GM12875 (cell line): ENCODE data around the gene KIF1B.

Experiments
- H3K4me3 ChIP-seq: one replicate; pipeline ENCODE4 v1.5.1; 2011; ENCODE audit warnings: low read depth, low read length, control low read depth
- TF ChIP-seq, protein P1 (sequence below): IDR thresholded peaks from 2 replicates; pipeline ENCODE4 v1.5.1; 2011; ENCODE audit warnings: low read depth, mild to moderate bottlenecking, control low read depth, inconsistent platforms, low read length, moderate library complexity, borderline replicate concordance; ENCODE audit not compliant: insufficient read depth

The KIF1B gene

DNA sequence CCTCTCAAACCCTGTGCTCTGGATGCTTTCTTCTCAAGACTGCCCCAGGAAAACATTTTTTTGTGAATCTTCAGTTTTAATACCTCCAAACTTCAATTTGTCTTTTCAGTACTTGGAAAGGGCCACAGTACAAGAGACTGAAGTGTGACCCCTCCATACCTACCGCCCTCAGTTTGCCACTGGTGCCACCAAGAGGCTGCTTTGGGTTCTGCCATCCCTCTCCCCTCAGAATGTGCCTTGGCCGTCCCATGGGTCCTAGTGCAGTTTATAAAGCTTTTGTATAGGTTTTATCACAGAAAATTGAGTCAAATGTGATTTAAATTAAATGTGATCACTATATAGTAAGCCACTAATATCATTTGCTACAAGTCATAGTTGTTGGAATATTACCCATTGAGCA, 127.7 kb downstream of the KIF1B start:
- TF ChIP-seq, protein P1, sequence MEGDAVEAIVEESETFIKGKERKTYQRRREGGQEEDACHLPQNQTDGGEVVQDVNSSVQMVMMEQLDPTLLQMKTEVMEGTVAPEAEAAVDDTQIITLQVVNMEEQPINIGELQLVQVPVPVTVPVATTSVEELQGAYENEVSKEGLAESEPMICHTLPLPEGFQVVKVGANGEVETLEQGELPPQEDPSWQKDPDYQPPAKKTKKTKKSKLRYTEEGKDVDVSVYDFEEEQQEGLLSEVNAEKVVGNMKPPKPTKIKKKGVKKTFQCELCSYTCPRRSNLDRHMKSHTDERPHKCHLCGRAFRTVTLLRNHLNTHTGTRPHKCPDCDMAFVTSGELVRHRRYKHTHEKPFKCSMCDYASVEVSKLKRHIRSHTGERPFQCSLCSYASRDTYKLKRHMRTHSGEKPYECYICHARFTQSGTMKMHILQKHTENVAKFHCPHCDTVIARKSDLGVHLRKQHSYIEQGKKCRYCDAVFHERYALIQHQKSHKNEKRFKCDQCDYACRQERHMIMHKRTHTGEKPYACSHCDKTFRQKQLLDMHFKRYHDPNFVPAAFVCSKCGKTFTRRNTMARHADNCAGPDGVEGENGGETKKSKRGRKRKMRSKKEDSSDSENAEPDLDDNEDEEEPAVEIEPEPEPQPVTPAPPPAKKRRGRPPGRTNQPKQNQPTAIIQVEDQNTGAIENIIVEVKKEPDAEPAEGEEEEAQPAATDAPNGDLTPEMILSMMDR = peak; percentile 76
- no peak overlapping the region for H3K4me3 ChIP-seq

DNA sequence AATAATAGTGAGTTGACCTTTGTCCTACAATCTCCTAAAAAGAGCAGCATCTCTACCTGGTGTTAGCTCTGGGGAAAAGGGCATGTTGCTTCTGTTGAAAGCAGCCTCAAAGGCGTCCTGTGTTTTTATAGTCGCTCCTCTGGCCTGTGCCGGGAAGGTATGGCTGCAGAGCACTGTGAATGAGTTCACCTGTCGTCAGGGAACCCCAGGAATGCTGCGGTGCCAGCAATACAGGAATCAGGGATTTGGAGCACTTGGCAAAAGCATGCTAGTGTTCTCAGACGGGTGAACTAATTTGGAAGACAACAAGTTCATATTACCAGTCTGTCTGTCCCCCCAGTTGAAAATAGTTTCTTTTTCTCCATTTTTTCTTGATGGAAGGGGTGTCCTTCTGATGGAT, 128.2 kb downstream of the KIF1B start:
- no peak overlapping the region for H3K4me3 ChIP-seq
- TF ChIP-seq, protein P1 = no peak

DNA sequence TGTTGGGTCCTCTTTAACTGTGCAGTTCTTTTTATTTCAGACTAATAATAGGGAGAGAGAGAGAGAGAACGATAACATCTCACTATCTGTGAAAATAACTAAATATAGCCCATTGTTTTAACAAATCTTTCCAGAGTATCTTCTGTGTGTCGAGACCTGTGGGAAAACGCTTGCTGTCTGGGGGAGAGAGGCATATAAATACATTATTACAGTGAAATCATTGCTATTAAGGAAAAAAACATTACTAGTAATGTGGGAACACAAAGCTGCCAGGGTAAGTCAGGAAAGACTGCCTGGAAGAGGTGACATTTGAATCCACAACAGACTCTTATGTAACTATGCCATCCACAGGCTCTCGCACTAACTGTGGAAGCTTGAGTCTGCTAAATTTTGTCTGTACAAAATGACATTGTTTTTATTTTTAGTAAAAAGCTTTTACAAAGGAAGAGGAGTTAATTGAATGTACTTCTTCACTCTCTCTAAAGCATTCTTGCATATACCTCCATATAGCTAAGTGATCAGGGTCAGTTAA, 128.7 kb downstream of the KIF1B start:
- H3K4me3 ChIP-seq = no peak overlapping the region
- TF ChIP-seq, protein P1 = no peak

DNA sequence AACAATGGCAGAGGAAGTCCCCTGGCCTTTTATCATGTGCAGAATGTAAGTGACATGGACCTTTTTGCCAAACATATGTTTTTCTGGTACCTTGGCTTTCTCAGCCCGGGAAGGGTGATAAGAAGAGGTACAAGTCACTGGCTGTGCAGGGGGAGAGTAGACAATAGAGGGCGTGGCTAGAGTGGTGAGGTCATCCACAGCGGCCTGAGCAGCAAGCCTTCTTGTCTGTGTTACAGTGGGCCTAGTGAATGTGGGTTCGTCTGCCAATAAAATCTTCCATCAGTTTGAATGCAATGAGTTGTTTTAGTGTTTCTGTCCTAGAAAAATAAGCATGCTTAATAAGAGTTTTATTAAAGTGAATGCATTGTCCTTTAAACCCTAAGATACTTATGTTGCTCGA, 129.4 kb downstream of the KIF1B start:
- TF ChIP-seq, protein P1 = no peak
- H3K4me3 ChIP-seq = no peak overlapping the region

DNA sequence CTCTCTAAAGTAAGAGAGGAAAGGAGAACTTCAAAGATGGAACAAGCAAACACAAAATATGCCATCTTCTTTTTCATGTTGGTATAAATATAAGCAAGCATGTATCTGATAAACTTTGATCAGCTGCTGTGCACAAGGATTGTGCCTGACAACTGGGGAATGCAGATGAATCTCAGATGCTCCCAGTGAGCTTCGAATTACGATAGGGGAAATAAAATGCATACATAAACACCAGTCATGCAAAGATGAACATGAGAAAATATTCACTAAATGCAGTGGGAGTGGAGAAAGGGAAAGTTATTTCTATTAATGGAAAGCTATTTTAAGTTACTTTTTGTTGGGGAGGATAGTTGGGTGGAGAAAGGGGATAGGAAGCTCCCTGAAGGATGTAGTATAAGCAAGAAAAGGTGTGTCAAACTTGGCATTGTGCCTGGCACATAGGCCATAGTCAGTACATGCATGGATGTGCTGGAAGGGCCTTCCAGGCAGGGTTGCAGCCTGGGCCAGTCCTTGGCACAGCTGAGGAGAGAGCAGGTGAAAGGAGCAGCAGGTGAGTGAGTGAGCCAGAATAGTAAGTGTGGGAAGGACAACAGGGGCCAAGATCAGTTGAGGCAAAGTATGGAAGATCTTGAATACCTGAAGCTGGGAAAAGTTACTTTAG, 130.7 kb downstream of the KIF1B start:
- no peak overlapping the region for H3K4me3 ChIP-seq

DNA sequence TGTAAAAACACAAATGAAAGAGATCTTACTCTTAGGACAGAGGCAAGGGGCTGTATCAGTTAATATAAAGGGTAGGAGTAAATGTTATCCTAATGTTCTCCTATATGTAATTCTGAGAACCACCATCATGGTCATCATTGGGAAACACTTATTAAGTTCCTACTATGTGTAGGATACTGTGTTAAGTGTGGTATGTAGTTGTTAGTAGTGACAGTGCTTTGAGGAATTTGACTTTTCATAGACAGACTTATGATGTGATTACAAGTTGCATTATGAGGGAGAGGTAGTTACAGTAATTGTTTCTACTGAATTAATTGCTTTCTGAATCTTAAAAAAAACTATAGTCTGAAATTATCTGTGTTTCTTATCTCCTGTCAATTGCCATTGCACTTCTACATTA, 136.7 kb downstream of the KIF1B start:
- TF ChIP-seq, protein P1 = no peak
- no peak overlapping the region for H3K4me3 ChIP-seq

More for the DNA sequence above, 130.7 kb downstream of the KIF1B start:
- TF ChIP-seq, protein P1 = no peak

DNA sequence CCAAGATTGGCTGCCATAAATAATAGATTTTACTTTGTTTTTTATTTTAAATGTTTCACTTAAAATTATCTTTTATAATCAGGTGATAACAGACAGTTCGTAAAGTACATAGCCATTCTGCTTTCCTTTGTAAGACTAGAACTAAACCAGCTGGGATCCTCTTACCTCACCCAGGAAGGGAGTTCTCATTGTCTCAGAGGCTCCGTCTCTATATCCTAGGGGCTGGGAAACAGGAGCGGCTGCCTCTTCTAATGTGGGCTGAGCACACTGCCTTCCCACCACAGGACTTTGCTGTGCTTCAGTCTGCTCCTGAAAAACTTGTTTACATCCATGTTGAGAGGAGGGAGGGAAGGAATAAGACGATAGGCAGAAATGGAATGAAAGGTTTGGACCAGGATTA, 142.9 kb downstream of the KIF1B start:
- TF ChIP-seq, protein P1 = no peak
- no peak overlapping the region for H3K4me3 ChIP-seq
